OCI-LY3 (cell line): ENCODE results near the gene GNAQ.

Experiments used
- EZH2phosphoT487 ChIP-seq: fragments of 200-600 bp; shearing (Covaris generic); IDR thresholded peaks from 2 replicates; pipeline ENCODE4 v1.6.1; 2018; ENCODE audit warnings: antibody characterized with exemption, mixed run types, low read depth
- TF ChIP-seq, protein P1 (sequence below): fragments of 200-600, 300-600 bp; sonication (generic); IDR thresholded peaks from 2 replicates; pipeline ENCODE4 v1.5.1; 2014; ENCODE audit warnings: antibody characterized with exemption, low read length, low read depth

GRCh38 chr9:77826116-77826515, 205.5 kb downstream of the GNAQ start:
- TF ChIP-seq, protein P1, sequence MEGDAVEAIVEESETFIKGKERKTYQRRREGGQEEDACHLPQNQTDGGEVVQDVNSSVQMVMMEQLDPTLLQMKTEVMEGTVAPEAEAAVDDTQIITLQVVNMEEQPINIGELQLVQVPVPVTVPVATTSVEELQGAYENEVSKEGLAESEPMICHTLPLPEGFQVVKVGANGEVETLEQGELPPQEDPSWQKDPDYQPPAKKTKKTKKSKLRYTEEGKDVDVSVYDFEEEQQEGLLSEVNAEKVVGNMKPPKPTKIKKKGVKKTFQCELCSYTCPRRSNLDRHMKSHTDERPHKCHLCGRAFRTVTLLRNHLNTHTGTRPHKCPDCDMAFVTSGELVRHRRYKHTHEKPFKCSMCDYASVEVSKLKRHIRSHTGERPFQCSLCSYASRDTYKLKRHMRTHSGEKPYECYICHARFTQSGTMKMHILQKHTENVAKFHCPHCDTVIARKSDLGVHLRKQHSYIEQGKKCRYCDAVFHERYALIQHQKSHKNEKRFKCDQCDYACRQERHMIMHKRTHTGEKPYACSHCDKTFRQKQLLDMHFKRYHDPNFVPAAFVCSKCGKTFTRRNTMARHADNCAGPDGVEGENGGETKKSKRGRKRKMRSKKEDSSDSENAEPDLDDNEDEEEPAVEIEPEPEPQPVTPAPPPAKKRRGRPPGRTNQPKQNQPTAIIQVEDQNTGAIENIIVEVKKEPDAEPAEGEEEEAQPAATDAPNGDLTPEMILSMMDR = no peak
- TF ChIP-seq EZH2phosphoT487 = no peak
